HG03378 (cell line): ENCODE results near the gene TMEM175.
"Not testable (repeated sequence)": the region's sequence is repeated elsewhere in the genome, so short reads cannot be mapped to it uniquely, and the experiment has no call there.

Experiments used
- ATAC-seq: cut with Tn5 transposase; IDR thresholded peaks from one replicate; pipeline ENCODE4 v1.9.1; 2021; ENCODE audit warnings: mild to moderate bottlenecking, moderate library complexity; ENCODE audit not compliant: unreplicated experiment

The TMEM175 gene

GRCh38 chr4:988726-989721, 56.8 kb downstream of the TMEM175 start:
- ATAC-seq = no peak

- no peak for ATAC-seq
These were observed 57.6 kb downstream of the TMEM175 start for GRCh38 chr4:989722-990471.

- no peak for ATAC-seq
These were observed 58.6 kb downstream of the TMEM175 start for GRCh38 chr4:990746-991367.

GRCh38 chr4:991451-992296, 59.4 kb downstream of the TMEM175 start:
- no peak for ATAC-seq

GRCh38 chr4:992297-993110, 60.2 kb downstream of the TMEM175 start:
- ATAC-seq = no peak

- no peak for ATAC-seq
These were observed 61.1 kb downstream of the TMEM175 start, which contains the start of gene SLC26A1 for GRCh38 chr4:993111-994029. Gene SLC26A1 (minus strand): TSS chr4:993404. CDS start chr4:991703, 1,701 bp downstream.

GRCh38 chr4:995311-996026, 63.2 kb downstream of the TMEM175 start:
- no peak for ATAC-seq

GRCh38 chr4:996030-996996, 64.1 kb downstream of the TMEM175 start:
- ATAC-seq = no peak

GRCh38 chr4:996997-997374, 64.7 kb downstream of the TMEM175 start:
- no peak for ATAC-seq

GRCh38 chr4:997375-998071, 65.3 kb downstream of the TMEM175 start:
- no peak for ATAC-seq

GRCh38 chr4:998096-998691, 65.9 kb downstream of the TMEM175 start:
- no peak for ATAC-seq

- not testable (repeated sequence) for ATAC-seq
These were observed 67.1 kb downstream of the TMEM175 start for GRCh38 chr4:999240-999863.

- ATAC-seq = no peak
These were observed 67.7 kb downstream of the TMEM175 start for GRCh38 chr4:999882-1000425.

GRCh38 chr4:1000686-1001260, 68.5 kb downstream of the TMEM175 start:
- ATAC-seq = no peak
